ENCODE data around the gene ALK.
"Not testable (repeated sequence)": the region's sequence is repeated elsewhere in the genome, so short reads cannot be mapped to it uniquely, and the experiment has no call there.

ALK gene

DNA sequence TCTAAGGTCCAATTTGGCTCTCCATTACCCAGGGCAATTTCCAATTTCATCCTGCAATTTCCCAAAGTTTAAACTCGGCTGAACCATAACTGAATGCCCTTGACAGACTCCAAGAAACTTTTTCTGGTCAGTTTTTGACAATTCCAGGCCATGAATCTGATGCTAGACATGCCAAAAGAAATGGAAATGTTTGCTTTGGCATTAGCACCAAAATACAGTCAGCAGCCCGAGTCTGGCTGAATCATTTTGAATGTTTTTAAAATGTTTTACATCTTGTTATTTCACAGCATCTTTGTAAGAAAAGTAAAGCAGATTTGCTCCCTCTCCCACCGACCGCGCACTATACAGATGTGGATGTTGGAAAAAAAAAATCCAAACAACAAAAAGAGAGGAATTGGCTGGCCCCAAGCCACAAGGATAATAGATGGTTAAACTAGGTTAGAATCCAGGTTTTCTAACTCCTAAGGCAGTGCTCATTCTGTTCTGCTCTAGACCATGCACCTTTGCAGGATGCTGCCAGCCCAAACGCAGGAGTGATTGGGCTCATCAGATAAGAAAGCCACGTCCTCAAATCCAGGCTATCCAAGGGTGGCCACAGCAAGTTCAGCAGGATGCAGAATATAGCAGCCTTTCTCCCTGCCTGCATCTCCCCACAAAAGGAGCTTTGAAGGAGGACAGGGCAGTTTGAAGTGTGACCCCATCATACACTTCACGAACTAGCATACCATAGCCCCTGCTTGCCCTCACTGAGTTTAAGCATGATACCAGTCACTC is 167.5 kb downstream of the ALK start:
- DNase-seq: no peak

DNA sequence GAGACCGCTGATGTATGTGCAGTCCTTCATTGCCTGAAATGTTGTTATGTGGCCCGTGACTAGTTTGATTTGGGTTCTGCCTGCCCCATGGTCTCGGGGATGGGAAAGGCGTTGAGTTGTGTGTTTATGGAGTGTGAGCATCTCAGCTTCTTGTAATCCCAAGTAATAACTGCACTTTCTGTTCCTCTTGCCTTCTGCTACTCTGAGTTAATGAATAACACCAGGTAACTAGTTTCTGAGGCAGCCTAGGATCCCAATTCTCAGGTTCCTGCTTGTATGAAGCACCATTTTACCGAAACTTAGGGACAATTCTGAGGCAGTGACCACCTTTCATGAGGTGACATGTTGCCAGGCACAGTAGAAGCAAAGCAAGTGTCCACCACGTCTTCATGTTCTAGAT is 170.0 kb downstream of the ALK start:
- no peak for DNase-seq

DNA sequence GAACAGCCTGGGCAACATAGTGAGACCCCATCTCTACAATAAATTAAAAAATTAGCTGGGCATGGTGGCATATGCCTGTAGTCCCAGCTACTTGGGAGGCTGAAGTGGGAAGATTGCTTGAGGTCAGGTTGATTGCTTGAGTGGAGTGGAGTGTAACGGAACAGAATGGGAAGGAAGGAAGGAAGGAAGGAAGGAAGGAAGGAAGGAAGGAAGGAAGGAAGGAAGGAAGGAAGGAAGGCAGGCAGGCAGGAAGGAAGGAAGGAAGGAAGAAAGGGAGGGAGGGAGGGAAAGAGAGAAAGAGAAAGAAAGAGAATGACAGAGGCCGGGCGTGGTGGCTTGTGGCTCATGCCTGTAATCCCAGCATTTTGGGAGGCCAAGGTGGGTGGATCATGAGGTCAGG is 170.9 kb downstream of the ALK start:
- DNase-seq: not testable (repeated sequence)

DNA sequence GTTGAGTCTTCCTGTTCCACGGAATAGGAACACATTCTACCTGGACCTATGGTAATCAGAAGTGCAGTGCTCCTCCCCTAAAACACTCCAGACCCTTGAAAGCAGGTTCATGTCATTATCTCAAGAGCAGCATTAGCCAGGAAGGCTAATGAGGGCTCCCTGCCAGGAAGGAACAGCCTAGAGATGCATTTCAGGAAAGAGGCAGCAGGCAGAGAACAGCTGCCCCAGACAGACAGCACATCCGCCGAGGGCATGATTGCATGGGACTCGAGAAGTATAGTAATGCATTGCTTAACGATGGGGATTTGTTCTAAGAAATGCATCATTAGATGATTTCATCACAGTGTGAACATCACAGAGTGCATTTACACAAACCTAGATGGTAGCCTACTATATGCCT is 171.5 kb downstream of the ALK start:
- DNase-seq: no peak

DNA sequence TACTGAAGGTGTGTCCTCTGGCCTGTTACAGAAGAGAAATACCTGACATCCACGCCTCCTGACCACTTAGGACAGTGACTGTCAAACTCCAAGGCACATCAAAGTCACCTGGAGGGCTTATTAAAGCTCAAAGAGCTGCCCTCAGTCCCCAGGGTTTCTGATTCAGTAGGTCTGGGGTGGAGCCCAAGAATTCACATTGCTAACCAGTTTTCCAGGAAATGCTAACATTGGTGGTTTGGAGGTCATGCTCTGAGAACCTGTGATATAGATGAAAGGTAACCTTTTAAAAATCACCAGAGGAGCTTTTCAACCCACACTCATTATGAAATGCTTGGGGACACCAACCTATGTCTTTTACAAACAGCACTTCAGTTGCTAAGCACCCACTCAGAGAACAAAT is 172.3 kb downstream of the ALK start:
- peak in 1 of 2 experiments; percentile 16 for DNase-seq

GRCh38 chr2:29747786-29748470 is 173.5 kb downstream of the ALK start:
- DNase-seq: peak in 1 of 2 experiments; percentile 33

- no peak for DNase-seq
These were observed 176.4 kb downstream of the ALK start for GRCh38 chr2:29744976-29745375.

GRCh38 chr2:29743516-29743915 is 177.9 kb downstream of the ALK start:
- DNase-seq: no peak

GRCh38 chr2:29742656-29743055 is 178.7 kb downstream of the ALK start:
- DNase-seq: no peak

DNA sequence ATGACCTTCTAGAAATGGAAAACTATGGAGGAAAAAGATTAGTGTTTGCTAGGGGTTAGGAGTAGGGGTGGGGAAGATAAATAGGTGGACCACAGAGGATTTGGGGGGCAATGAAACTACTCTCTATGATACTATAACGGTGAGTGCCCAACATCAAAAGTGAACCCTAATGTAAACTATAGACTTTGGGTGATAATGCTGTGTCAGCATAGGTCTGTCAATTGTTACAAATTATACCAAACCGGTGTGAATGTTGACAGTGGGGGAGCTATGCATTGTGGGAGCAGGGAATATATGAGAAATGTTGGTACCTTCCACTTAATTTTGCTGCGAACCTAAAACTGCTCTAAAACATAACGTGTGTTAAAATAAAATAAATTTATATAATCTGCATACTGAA is 180.3 kb downstream of the ALK start:
- DNase-seq: no peak

GRCh38 chr2:29733965-29734364 is 187.4 kb downstream of the ALK start:
- no peak for DNase-seq

GRCh38 chr2:29733213-29733612 is 188.2 kb downstream of the ALK start:
- DNase-seq: no peak

DNA sequence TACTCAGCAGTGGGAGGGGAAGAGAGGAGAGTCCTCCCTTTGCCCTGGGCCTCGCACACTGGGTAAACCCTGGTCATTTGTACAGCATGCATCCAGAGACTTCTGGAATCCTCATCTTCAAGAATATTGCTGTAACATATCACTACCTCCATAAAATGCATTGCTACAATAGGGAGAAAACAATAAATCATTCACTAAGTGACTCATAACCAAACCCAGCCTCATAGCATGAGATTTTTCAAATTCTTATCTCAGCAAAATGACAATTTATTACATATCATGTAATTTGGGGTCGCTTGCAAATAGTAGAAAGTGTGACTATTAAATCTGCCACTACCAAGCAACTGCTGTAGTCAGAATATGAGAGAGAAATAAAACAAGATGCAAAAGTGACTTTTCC is 189.4 kb downstream of the ALK start:
- DNase-seq: no peak

DNA sequence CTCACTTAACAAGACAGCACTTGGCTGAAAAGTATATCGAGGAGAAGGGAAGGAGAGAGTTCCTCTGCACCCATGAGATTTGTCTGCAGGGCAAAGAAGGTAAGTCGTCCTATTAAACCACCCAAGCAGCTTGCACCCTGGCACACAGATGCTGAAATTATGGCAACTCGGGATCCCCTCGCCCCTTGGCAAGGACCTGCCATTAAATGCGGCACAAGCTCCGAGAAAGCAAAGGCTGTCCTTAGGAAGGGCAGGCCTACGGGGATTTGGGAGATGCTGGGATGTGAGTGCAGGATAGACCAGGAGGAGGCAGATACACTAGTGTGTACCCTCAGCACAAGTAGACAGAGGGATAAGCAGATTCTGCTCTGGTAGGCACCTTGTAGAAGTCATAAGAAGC is 191.5 kb downstream of the ALK start:
- no peak for DNase-seq

- no peak for DNase-seq
These were observed 192.0 kb downstream of the ALK start for GRCh38 chr2:29729401-29729800.

DNA sequence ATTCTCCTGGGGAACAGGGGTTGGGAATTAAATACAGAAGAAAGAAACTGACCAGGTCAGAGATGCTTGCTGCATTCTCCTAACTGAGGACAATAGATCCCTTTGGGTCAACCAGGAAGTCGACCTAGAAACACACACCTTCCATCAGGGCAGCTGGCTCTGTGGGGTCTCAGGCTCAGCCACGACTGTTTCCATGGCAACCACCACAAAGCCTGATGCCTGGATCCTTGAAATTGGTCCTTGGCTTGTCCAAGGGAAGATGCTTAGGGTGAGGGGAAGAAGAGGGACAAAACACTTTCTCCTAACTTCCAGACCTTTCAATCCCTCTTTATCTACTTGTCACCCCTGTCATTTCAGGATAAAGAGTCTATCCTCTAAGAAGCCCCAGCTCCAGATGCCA is 194.4 kb downstream of the ALK start:
- DNase-seq: no peak

DNA sequence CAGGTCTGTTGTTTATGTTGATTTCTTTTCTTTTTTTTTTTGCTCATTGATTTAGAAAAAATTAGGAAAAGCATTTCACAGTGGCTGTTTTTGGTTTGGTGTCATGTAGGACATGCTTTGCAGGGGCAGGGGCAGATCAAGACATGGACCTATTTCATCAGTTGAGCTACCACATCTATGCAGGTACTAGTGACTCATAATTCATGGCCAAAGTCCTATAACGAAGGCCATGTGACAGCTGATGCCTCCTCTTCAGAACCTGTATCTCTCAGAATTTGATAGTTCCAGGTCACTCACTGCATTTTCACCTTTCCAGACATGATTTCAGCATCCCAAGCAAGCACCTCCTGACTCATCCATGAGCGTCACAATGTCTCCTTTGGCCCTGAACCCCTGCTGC is 195.8 kb downstream of the ALK start:
- no peak for DNase-seq

DNA sequence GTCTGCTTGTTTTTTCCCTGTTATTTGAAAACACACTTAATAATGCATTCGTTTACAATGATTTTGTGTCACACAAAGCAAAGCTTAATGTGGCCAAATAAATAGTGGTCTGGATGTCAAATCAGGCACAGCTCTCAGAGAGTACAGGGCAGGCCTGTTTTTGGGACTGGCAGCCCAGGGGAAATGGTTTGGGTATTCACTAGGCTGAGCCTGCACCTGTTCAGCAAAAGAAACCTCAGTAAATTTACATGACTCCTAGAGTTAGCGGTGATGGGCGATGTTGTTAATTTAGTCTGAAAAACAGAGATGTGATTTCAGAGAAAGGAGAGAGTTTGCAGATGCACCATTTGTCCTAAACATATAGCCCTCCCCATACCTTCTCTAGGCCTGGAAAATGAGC is 197.1 kb downstream of the ALK start:
- no peak for DNase-seq

DNA sequence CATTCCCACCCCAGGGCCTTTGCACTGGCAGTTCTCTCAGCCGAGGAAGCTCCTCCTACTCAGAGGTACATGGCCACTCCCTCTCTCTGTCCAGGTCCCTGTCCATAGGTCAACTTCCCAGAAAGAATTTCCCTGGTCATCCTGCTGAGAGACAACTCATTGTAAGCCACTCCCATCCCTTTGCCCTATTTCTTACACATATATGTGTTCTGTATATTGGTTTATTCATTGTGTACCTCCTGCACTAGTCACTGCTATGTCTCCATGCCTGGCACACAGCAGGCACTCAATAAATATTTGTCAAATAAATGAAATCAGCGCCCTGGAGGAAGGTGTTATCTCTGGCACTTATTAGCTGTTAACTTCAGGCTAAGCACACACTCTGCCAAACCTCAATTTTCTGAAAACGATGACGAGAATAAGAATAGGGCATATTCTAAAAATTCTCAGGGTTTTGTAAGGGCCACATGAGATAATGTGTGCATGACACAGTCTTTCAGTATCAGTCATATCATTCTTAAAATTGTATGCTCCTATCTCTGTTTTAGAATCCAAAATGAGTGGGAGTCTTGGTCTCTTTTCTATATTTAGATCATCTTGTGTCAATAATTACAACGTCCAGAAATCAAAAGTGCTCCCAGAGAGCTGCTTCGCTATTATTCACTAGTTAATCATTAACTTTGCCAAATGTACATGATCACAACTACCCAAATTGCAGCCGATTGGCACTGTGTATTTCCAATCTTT is 198.0 kb downstream of the ALK start:
- DNase-seq: no peak

DNA sequence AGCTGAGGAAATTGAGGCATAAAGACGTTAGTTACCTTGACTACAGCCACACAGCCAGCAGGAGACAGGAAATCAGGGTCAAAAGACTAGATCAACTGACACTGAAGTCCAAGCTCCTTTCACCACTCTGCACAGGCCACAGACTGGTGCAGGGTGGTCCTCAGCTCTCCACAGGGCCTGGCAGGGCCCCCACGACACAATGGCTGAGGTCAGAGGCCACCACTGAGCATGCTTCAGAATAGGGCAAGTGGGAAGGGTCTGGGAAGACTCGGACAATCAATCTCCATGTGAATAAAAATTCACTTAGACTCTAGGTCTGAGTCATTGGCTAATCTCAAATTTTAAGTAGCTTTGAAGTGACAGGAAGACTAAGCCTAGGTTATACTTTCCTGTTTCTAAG is 201.7 kb downstream of the ALK start:
- no peak for DNase-seq

DNA sequence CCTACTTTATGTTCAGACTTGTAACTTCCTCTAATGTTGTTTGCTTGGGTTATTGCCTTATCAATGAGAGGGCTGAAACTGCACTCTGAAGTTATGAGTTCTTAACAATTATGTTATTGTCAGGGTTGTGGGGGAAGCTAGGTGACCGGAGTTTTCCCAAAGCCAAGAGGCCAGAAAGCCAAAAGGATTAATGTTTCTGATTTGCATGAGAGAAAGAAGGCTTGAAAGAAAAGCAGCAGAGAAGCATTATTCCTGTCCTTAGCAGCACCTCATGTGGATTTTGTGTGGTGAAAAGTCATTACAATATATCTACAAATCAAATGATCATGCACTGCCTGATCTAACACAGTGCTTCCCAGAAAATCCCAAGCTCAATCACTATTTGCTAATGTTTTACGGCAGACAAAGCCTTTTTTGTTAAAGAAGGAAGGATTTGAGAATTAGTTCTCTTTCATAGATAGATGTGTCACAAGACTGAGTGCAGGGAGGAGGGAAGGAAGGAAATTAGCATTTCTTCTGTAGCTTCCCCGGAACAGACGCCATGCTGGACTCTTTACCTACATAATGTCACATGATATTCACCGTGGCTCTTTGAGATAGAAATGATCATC is 203.2 kb downstream of the ALK start:
- no peak for DNase-seq

DNA sequence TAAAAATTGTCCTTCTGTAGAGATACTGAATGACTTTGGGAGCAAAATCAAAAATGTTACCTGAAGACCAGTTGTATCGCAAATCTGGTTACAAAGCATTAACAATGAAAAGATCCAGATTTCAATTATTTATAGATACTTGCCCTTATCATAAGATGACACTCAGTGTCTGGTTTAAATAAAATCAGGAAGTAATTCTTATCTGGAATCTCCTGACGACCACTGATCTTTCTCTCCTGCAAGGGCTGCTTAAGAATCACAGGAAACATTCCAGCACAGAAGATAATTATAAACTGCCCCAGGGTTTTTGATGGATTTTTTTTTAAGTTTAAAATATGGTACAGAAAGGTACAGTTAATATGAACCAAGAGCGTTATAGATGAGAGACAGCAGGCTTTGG is 205.7 kb downstream of the ALK start:
- DNase-seq: no peak

GRCh38 chr2:29714333-29714732 is 207.1 kb downstream of the ALK start:
- no peak for DNase-seq
